HL-60 (cell line): ENCODE measurements around the gene TMEM204.

Experiments used
- GABPA ChIP-seq: IDR thresholded peaks from 2 replicates; pipeline ENCODE4 v1.6.1; 2012; ENCODE audit warnings: low read depth
- POLR2AphosphoS5 ChIP-seq: IDR thresholded peaks from 2 replicates; pipeline ENCODE4 v1.6.1; 2012; ENCODE audit warnings: low read depth
- SPI1 ChIP-seq: IDR thresholded peaks from 2 replicates; pipeline ENCODE4 v1.6.1; 2012; ENCODE audit warnings: low read depth, mild to moderate bottlenecking, borderline replicate concordance
- TF ChIP-seq, protein P1 (sequence below): IDR thresholded peaks from one replicate; pipeline ENCODE4 v1.5.1; 2011; ENCODE audit warnings: low read length, control low read depth, inconsistent platforms; ENCODE audit not compliant: insufficient read depth
- TF ChIP-seq, protein P2 (sequence below): IDR thresholded peaks from 2 replicates; pipeline ENCODE4 v1.6.1; 2012; ENCODE audit warnings: low read depth; ENCODE audit not compliant: insufficient replicate concordance

DNA sequence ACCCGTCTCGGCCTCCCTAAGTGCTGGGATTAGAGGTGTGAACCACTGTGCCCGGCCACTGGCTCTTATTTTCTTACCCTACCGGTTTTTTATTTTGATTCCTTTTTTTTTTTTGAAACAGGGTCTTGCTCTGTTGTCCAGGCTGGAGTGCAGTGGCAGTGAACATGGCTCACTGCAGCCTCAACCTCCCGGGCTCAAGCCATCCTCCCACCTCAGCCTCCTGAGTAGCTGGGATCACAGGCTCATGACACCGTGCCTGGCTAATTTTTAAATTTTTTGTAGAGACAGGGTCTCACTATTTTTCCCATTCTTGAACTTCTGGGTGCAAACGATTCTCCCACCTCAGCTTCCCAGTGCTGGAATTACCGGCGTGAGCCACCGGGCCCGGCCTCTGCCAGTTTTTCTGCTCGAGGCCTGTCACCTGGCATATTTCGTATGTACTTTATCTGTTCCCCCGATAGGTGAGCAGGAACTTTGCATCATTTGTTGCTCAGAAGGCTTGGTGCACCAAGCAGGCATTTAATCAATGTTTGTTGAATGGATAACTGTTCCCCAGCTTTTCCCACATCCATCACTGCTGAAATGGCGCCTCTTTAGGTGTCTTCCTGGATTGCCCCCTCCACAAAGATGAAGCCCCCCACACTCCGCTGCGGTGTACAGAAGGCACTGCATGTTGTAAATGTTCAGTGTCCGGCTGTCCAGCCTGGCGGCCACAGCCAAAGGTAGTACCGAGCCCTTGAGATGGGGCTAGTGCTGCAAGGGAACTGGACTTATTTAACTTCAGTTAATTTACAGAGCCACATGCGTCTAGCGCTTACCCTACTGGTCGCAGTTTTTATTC is 41.2 kb upstream of the TMEM204 start:
- TF ChIP-seq, protein P1, sequence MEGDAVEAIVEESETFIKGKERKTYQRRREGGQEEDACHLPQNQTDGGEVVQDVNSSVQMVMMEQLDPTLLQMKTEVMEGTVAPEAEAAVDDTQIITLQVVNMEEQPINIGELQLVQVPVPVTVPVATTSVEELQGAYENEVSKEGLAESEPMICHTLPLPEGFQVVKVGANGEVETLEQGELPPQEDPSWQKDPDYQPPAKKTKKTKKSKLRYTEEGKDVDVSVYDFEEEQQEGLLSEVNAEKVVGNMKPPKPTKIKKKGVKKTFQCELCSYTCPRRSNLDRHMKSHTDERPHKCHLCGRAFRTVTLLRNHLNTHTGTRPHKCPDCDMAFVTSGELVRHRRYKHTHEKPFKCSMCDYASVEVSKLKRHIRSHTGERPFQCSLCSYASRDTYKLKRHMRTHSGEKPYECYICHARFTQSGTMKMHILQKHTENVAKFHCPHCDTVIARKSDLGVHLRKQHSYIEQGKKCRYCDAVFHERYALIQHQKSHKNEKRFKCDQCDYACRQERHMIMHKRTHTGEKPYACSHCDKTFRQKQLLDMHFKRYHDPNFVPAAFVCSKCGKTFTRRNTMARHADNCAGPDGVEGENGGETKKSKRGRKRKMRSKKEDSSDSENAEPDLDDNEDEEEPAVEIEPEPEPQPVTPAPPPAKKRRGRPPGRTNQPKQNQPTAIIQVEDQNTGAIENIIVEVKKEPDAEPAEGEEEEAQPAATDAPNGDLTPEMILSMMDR: no peak
- no peak for TF ChIP-seq GABPA
- no peak; the same call in 1 of the 2 replicates for TF ChIP-seq POLR2AphosphoS5
- TF ChIP-seq, protein P2, sequence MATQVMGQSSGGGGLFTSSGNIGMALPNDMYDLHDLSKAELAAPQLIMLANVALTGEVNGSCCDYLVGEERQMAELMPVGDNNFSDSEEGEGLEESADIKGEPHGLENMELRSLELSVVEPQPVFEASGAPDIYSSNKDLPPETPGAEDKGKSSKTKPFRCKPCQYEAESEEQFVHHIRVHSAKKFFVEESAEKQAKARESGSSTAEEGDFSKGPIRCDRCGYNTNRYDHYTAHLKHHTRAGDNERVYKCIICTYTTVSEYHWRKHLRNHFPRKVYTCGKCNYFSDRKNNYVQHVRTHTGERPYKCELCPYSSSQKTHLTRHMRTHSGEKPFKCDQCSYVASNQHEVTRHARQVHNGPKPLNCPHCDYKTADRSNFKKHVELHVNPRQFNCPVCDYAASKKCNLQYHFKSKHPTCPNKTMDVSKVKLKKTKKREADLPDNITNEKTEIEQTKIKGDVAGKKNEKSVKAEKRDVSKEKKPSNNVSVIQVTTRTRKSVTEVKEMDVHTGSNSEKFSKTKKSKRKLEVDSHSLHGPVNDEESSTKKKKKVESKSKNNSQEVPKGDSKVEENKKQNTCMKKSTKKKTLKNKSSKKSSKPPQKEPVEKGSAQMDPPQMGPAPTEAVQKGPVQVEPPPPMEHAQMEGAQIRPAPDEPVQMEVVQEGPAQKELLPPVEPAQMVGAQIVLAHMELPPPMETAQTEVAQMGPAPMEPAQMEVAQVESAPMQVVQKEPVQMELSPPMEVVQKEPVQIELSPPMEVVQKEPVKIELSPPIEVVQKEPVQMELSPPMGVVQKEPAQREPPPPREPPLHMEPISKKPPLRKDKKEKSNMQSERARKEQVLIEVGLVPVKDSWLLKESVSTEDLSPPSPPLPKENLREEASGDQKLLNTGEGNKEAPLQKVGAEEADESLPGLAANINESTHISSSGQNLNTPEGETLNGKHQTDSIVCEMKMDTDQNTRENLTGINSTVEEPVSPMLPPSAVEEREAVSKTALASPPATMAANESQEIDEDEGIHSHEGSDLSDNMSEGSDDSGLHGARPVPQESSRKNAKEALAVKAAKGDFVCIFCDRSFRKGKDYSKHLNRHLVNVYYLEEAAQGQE: no peak
- no peak for TF ChIP-seq SPI1
